Gastroesophageal sphincter (tissue), 4 donors: Measurements from ENCODE around the gene LSM2. TPM values are rescaled to one million over a fixed set of nuclear protein-coding genes. Genes with fewer than 3 reads are reported as not detected.

Source experiments
- ATAC-seq: fragments of 150-250 bp; one replicate; pipeline ENCODE4 v1.9.1; 2016; ENCODE audit warnings: mild to moderate bottlenecking, moderate library complexity
- H3K27ac ChIP-seq, 4 donors: fragments of 200-600 bp; sonication (generic) in 3 of 4; 1 replicate in 3 of 4; 2 replicates in 1 of 4; pipeline ENCODE4 v1.5.1; 2016 to 2019
- H3K27me3 ChIP-seq: fragments of 200-600 bp; sonication (generic); one replicate; pipeline ENCODE4 v1.5.1; 2019
- H3K36me3 ChIP-seq, 2 donors: fragments of 200-600 bp; sonication (generic); one replicate each; pipeline ENCODE4 v1.5.1; 2019; ENCODE audit warnings: control low read depth in 1 of 2
- H3K4me1 ChIP-seq, 3 donors: fragments of 200-600 bp; sonication (generic); 1 replicate in 2 of 3; 2 replicates in 1 of 3; pipeline ENCODE4 v1.5.1; 2016 to 2019; ENCODE audit warnings: control low read depth in 2 of 3
- H3K4me3 ChIP-seq, 2 donors: fragments of 200-600 bp; sonication (generic); one replicate each; pipeline ENCODE4 v1.5.1; 2019; ENCODE audit warnings: mild to moderate bottlenecking in 1 of 2, moderate library complexity in 1 of 2
- H3K9me3 ChIP-seq, 3 donors: fragments of 200-600 bp; sonication (generic); one replicate each; pipeline ENCODE4 v1.5.1; 2017 to 2019; ENCODE audit warnings: control low read depth in 2 of 3
- CTCF ChIP-seq, 4 experiments: fragments of 200-600 bp in 2 of 4; fragments of 450-650 bp in 2 of 4; sonication (generic) in 1 of 4; IDR thresholded peaks; one replicate each; pipeline ENCODE4 v1.5.1; 2017 to 2019; ENCODE audit warnings: antibody characterized with exemption in 4 of 4, mild to moderate bottlenecking in 2 of 4, moderate library complexity in 2 of 4
- EP300 ChIP-seq: sonication (generic); formaldehyde crosslinking; IDR thresholded peaks from one replicate; pipeline ENCODE4 v1.6.1; 2017; ENCODE audit warnings: antibody characterized with exemption, mild to moderate bottlenecking
- POLR2A ChIP-seq, 2 donors: fragments of 450-650 bp; IDR thresholded peaks; one replicate each; pipeline ENCODE4 v1.6.1; 2017; ENCODE audit warnings: antibody characterized with exemption in 2 of 2, mild to moderate bottlenecking in 2 of 2, moderate library complexity in 1 of 2
- POLR2AphosphoS5 ChIP-seq: sonication (generic); formaldehyde crosslinking; IDR thresholded peaks from one replicate; pipeline ENCODE4 v1.6.1; 2017; ENCODE audit warnings: antibody characterized with exemption
- WGBS, 2 donors: methylation state at CpG; one replicate each; pipeline ENCODE4 v1.1.5; 2018; ENCODE audit warnings: low coverage in 1 of 2; 5-methylcytosine and 5-hydroxymethylcytosine counted together
- total RNA-seq, 4 donors: library from RNA; depleted of rRNA; stranded (reverse); fragments of >200 nt; gene quantifications; one replicate each; pipeline ENCODE4 v1.1.0, GENCODE V29; 2016

Gene LSM2
- total RNA-seq, 4 donors from 2014 or later, result 18.0 to 31.7 (median 28.5) TPM

- H3K4me1 ChIP-seq, result peaks cover 4 to 57% (median 23%) of the 10 kb centered on the region in 3 donors
- H3K36me3 ChIP-seq, result peaks cover 0 to 54% of the 10 kb centered on the region in 2 donors
- WGBS, 2 donors, result 75% methylated on average over 1 of the region's 1 CpG; no CpG with 5 or more reads in 1 of the 2 donors
Measured at GRCh38 chr6:31837369-31838113, 30.8 kb upstream of the LSM2 start.

GRCh38 chr6:31836474-31837368 lies 30.0 kb upstream of the LSM2 start:
- 16 to 20% methylated on average over 3 to 7 of the region's 12 CpGs for WGBS, 2 donors
- H3K36me3 ChIP-seq, result peaks cover 0 to 52% of the 10 kb centered on the region in 2 donors
- peak overlapping the region; percentile 8 to 86 for H3K4me3 ChIP-seq
- H3K27ac ChIP-seq, result peak overlapping the region; percentile 7 to 95 (median 82)
- no peaks in the 10 kb centered on the region for H3K9me3 ChIP-seq
- no peaks in the 10 kb centered on the region for H3K27me3 ChIP-seq
- TF ChIP-seq EP300 (no peak), POLR2A (IDR thresholded peaks at IDR 0.05) (no peak), POLR2AphosphoS5 (no peak), CTCF (IDR thresholded peaks at IDR 0.05) (no peak)
- no peak for ATAC-seq
- peaks cover 4 to 65% (median 23%) of the 10 kb centered on the region in 3 donors for H3K4me1 ChIP-seq

More at GRCh38 chr6:31837369-31838113, 30.8 kb upstream of the LSM2 start:
- no peak for ATAC-seq
- no peak for TF ChIP-seq POLR2A (IDR thresholded peaks at IDR 0.05)
- TF ChIP-seq POLR2AphosphoS5, result no peak
- TF ChIP-seq EP300, result no peak
- no peak for TF ChIP-seq CTCF (IDR thresholded peaks at IDR 0.05)
- peak overlapping the region in 3 of 4 donors; percentile 69 to 95 (median 95) for H3K27ac ChIP-seq
- H3K4me3 ChIP-seq, result no peak overlapping the region
- no peaks in the 10 kb centered on the region for H3K27me3 ChIP-seq
- no peaks in the 10 kb centered on the region for H3K9me3 ChIP-seq

- H3K4me1 ChIP-seq, result peaks cover 4 to 71% (median 29%) of the 10 kb centered on the region in 3 donors
- no peak for ATAC-seq
- no peaks in the 10 kb centered on the region for H3K9me3 ChIP-seq
- H3K27ac ChIP-seq, result peak overlapping the region; percentile 7 to 95 (median 82)
- no peak for TF ChIP-seq CTCF (IDR thresholded peaks at IDR 0.05)
- TF ChIP-seq EP300, result no peak
- no peak for TF ChIP-seq POLR2AphosphoS5
- TF ChIP-seq POLR2A (IDR thresholded peaks at IDR 0.05), result no peak
- H3K27me3 ChIP-seq, result no peaks in the 10 kb centered on the region
- 11 to 41% methylated on average over 14 of the region's 14 CpGs for WGBS, 2 donors
- peaks cover 0 to 46% of the 10 kb centered on the region in 2 donors for H3K36me3 ChIP-seq
- peak overlapping the region; percentile 81 to 86 for H3K4me3 ChIP-seq
Measured at GRCh38 chr6:31836047-31836473, 29.3 kb upstream of the LSM2 start.

- peak in 1 of 4 experiments; percentile 5 for TF ChIP-seq CTCF (IDR thresholded peaks at IDR 0.05)
- TF ChIP-seq POLR2AphosphoS5, result peak; percentile 63
- TF ChIP-seq EP300, result no peak
- TF ChIP-seq POLR2A (IDR thresholded peaks at IDR 0.05), result peak; percentile 57 to 59
- Histone ChIP-seq H3K27ac (peak overlapping the region; percentile 82 to 95 (median 94)), H3K4me1 (peaks cover 4 to 78% (median 32%) of the 10 kb centered on the region in 3 donors), H3K9me3 (no peaks in the 10 kb centered on the region), H3K36me3 (peaks cover 0 to 31% of the 10 kb centered on the region in 2 donors), H3K27me3 (no peaks in the 10 kb centered on the region), H3K4me3 (peak overlapping the region; percentile 81 to 86)
- WGBS, 2 donors, result 0% methylated on average over 3 to 30 of the region's 59 CpGs
- ATAC-seq, result peak; percentile 92
Measured at GRCh38 chr6:31834367-31835250, 27.8 kb upstream of the LSM2 start.
